Endometrium (tissue), 2 donors: Measurements from ENCODE around the gene TRIM50.
"Not testable (repeated sequence)": the region's sequence is repeated elsewhere in the genome, so short reads cannot be mapped to it uniquely, and the experiment has no call there.

Experiments used
- FAIRE-seq: peaks from 2 replicates; lab custom pipeline; 2012; peaks lifted over from hg19 to GRCh38; lab: Jason Lieb, UNC
- donor health status: control.
- donor health status: control.

The TRIM50 gene

GRCh38 chr7:73350306-73351068 lies 22.6 kb upstream of the TRIM50 start:
- no peak for FAIRE-seq

GRCh38 chr7:73349763-73350162 lies 21.9 kb upstream of the TRIM50 start:
- FAIRE-seq = no peak

GRCh38 chr7:73345951-73346350 lies 18.1 kb upstream of the TRIM50 start:
- no peak for FAIRE-seq

GRCh38 chr7:73345538-73345937 lies 17.7 kb upstream of the TRIM50 start:
- FAIRE-seq = no peak

- no peak for FAIRE-seq
Observed at GRCh38 chr7:73343671-73344380, 15.9 kb upstream of the TRIM50 start.

GRCh38 chr7:73342645-73343044 lies 14.8 kb upstream of the TRIM50 start:
- FAIRE-seq = no peak

- FAIRE-seq = no peak
Observed at GRCh38 chr7:73341877-73342276, 14.0 kb upstream of the TRIM50 start.

- no peak for FAIRE-seq
Observed at GRCh38 chr7:73340514-73340913, 12.6 kb upstream of the TRIM50 start.

GRCh38 chr7:73338321-73338720 lies 10.4 kb upstream of the TRIM50 start:
- no peak for FAIRE-seq

- FAIRE-seq = no peak
Observed at GRCh38 chr7:73332447-73332846, 4.6 kb upstream of the TRIM50 start.

GRCh38 chr7:73330772-73331171 lies 2.9 kb upstream of the TRIM50 start:
- no peak for FAIRE-seq

GRCh38 chr7:73329861-73330581 lies 2.1 kb upstream of the TRIM50 start:
- no peak for FAIRE-seq

GRCh38 chr7:73328696-73329095 lies 814 bp upstream of the TRIM50 start:
- no peak for FAIRE-seq

- not testable (repeated sequence) for FAIRE-seq
Observed at GRCh38 chr7:73327449-73327848, 433 bp downstream of the TRIM50 start.

- not testable (repeated sequence) for FAIRE-seq
Observed at GRCh38 chr7:73325424-73325823, 2.5 kb downstream of the TRIM50 start.

GRCh38 chr7:73324081-73324845 lies 3.6 kb downstream of the TRIM50 start:
- not testable (repeated sequence) for FAIRE-seq

GRCh38 chr7:73323434-73324080 lies 4.3 kb downstream of the TRIM50 start:
- not testable (repeated sequence) for FAIRE-seq

GRCh38 chr7:73320009-73320408 lies 7.9 kb downstream of the TRIM50 start:
- not testable (repeated sequence) for FAIRE-seq

GRCh38 chr7:73319541-73319940 lies 8.3 kb downstream of the TRIM50 start:
- not testable (repeated sequence) for FAIRE-seq

GRCh38 chr7:73318656-73319204 lies 9.2 kb downstream of the TRIM50 start:
- FAIRE-seq = not testable (repeated sequence)

- FAIRE-seq = no peak
Observed at GRCh38 chr7:73316521-73316920, 11.4 kb downstream of the TRIM50 start.
